Mammary epithelial cell (primary cell): ENCODE data around the gene CHRM4.

Source experiments
- CTCF ChIP-seq, 2 donors: IDR thresholded peaks in 1 of 2; conservative IDR thresholded peaks in 1 of 2; 2 replicates each; pipeline ENCODE4 v1.5.1; 2011 to 2012; ENCODE audit warnings: inconsistent platforms in 2 of 2, low read length in 2 of 2, mild to moderate bottlenecking in 2 of 2, control low read depth in 1 of 2, low read depth in 1 of 2; ENCODE audit not compliant: insufficient read depth in 1 of 2; ENCODE audit errors: extremely low read depth in 1 of 2
- EZH2 ChIP-seq: IDR thresholded peaks from 2 replicates; pipeline ENCODE4 v1.6.1; 2012; ENCODE audit warnings: low read length, inconsistent platforms, borderline replicate concordance

GRCh38 chr11:46380340-46381047, 11.1 kb downstream of the CHRM4 start:
- TF ChIP-seq CTCF (conservative IDR thresholded peaks at IDR 0.05 in 1 of 2, IDR thresholded peaks at IDR 0.05 in 1 of 2; ENCODE audit: extremely low read depth in 1 of 2, insufficient read depth in 1 of 2, low read depth in 1 of 2, low read length in 2 of 2) (no peak), EZH2 (no peak)
